Neural cell (in vitro differentiated cells): ENCODE results near the gene CLIP4. TPM values are rescaled to one million over a fixed set of nuclear protein-coding genes. Genes with fewer than 3 reads are reported as not detected.
A peak's percentile ranks its signal among the peaks of the same experiment; 100 is the strongest.

Experiments
- H2AFZ ChIP-seq: fragments of 200-600, 300-800 bp; sonication (generic), shearing (Covaris generic); 2 replicates; pipeline ENCODE4 v1.6.0; 2014; ENCODE audit warnings: low read depth, mild to moderate bottlenecking, antibody characterized with exemption, low read length, moderate library complexity
- H3F3A ChIP-seq: fragments of 200-600 bp; shearing (Covaris generic); 2 replicates; pipeline ENCODE4 v1.6.1; 2016; ENCODE audit warnings: mild to moderate bottlenecking, moderate library complexity, mixed read lengths, antibody characterized with exemption, low read length; ENCODE audit not compliant: insufficient read depth, poor library complexity, severe bottlenecking
- H3K27ac ChIP-seq: fragments of 200-600, 300-800 bp; sonication (generic), shearing (Covaris generic); 2 replicates; pipeline ENCODE4 v1.5.1; 2014; ENCODE audit warnings: mild to moderate bottlenecking, low read length, moderate library complexity
- H3K27me3 ChIP-seq: fragments of 300-800, 200-600 bp; sonication (generic), shearing (Covaris generic); 2 replicates; pipeline ENCODE4 v1.6.0; 2014; ENCODE audit warnings: mild to moderate bottlenecking, low read depth, low read length, moderate library complexity; ENCODE audit not compliant: insufficient read depth
- H3K36me3 ChIP-seq: fragments of 300-800, 200-600 bp; sonication (generic), shearing (Covaris generic); 2 replicates; pipeline ENCODE4 v1.5.1; 2014; ENCODE audit warnings: mild to moderate bottlenecking, antibody characterized with exemption, low read length, moderate library complexity; ENCODE audit not compliant: insufficient read depth
- H3K4me2 ChIP-seq: fragments of 300-800, 200-600 bp; sonication (generic), shearing (Covaris generic); 2 replicates; pipeline ENCODE4 v1.6.0; 2014; ENCODE audit warnings: mild to moderate bottlenecking, low read length
- H3K4me3 ChIP-seq: fragments of 300-800, 200-600 bp; sonication (generic), shearing (Covaris generic); 2 replicates; pipeline ENCODE4 v1.5.1; 2014; ENCODE audit warnings: mild to moderate bottlenecking, low read length, moderate library complexity
- H3K79me2 ChIP-seq: fragments of 200-600 bp; shearing (Covaris generic); replicated peaks from 2 replicates; pipeline ENCODE4 v1.6.0; 2014; ENCODE audit warnings: mild to moderate bottlenecking, low read length, moderate library complexity; ENCODE audit not compliant: insufficient read depth
- H3K9ac ChIP-seq: fragments of 300-800, 200-600 bp; sonication (generic), shearing (Covaris generic); 2 replicates; pipeline ENCODE4 v1.6.1; 2016; ENCODE audit warnings: mild to moderate bottlenecking, low read length, mixed read lengths
- H3K9me2 ChIP-seq: fragments of 200-600 bp; shearing (Covaris generic); 2 replicates; pipeline ENCODE4 v1.6.1; 2016; ENCODE audit warnings: mild to moderate bottlenecking, low read length, mixed read lengths; ENCODE audit not compliant: insufficient read depth
- H3K9me3 ChIP-seq: fragments of 200-600, 300-800 bp; sonication (generic), shearing (Covaris generic); 2 replicates; pipeline ENCODE4 v1.6.1; 2016; ENCODE audit warnings: mild to moderate bottlenecking, mixed run types, low read length, moderate library complexity, mixed read lengths
- H4K20me1 ChIP-seq: fragments of 200-600 bp; shearing (Covaris generic); 2 replicates; pipeline ENCODE4 v1.6.1; 2016; ENCODE audit warnings: mild to moderate bottlenecking, mixed run types; ENCODE audit not compliant: insufficient read depth
- EP300 ChIP-seq: fragments of 450-650 bp; conservative IDR thresholded peaks from 2 replicates; pipeline ENCODE4 v1.6.1; 2014; ENCODE audit warnings: antibody characterized with exemption, mild to moderate bottlenecking, moderate library complexity; ENCODE audit not compliant: poor library complexity, severe bottlenecking
- EZH2 ChIP-seq: fragments of 200-600, 300-800 bp; shearing (Covaris generic), sonication (generic); IDR thresholded peaks from 2 replicates; pipeline ENCODE4 v1.6.1; 2014; ENCODE audit warnings: antibody characterized with exemption, low read length, borderline replicate concordance, mild to moderate bottlenecking; ENCODE audit not compliant: insufficient read depth, poor library complexity, severe bottlenecking
- MXI1 ChIP-seq: fragments of 450-650 bp; conservative IDR thresholded peaks from 2 replicates; pipeline ENCODE4 v1.6.1; 2014; ENCODE audit warnings: antibody characterized with exemption, mild to moderate bottlenecking; ENCODE audit not compliant: poor library complexity, severe bottlenecking
- POLR2AphosphoS5 ChIP-seq: IDR thresholded peaks from 2 replicates; pipeline ENCODE4 v1.6.1; 2012
- RAD21 ChIP-seq: fragments of 450-650 bp; conservative IDR thresholded peaks from 2 replicates; pipeline ENCODE4 v1.6.1; 2014; ENCODE audit warnings: antibody characterized with exemption, mild to moderate bottlenecking, moderate library complexity
- REST ChIP-seq: IDR thresholded peaks from 2 replicates; pipeline ENCODE4 v1.6.1; 2012; ENCODE audit warnings: borderline replicate concordance
- SMC3 ChIP-seq: fragments of 450-650 bp; conservative IDR thresholded peaks from 2 replicates; pipeline ENCODE4 v1.6.1; 2014; ENCODE audit warnings: antibody characterized with exemption, mild to moderate bottlenecking, moderate library complexity; ENCODE audit not compliant: poor library complexity
- TAF1 ChIP-seq: IDR thresholded peaks from 2 replicates; pipeline ENCODE4 v1.6.1; 2012; ENCODE audit warnings: low read depth
- polyA plus RNA-seq: library from polyadenylated mRNA; depleted of rRNA; stranded (reverse); fragments of >200 nt; gene quantifications from 2 replicates; pipeline ENCODE4 v1.2.3, GENCODE V29; 2014
- TF ChIP-seq, protein P1 (sequence below): fragments of 450-650 bp; IDR thresholded peaks from 2 replicates; pipeline ENCODE4 v1.5.1; 2014; ENCODE audit warnings: antibody characterized with exemption, mild to moderate bottlenecking, moderate library complexity; ENCODE audit not compliant: poor library complexity, severe bottlenecking

The CLIP4 gene
- polyA plus RNA-seq, 1 donor from 2014 or later: 10.2 TPM

- H3K36me3 ChIP-seq: no peaks in the 10 kb centered on the region
- H3K9ac ChIP-seq: no peak overlapping the region
- no peaks in the 10 kb centered on the region for H3K27me3 ChIP-seq
- H3K9me2 ChIP-seq: no peaks in the 10 kb centered on the region
- no peaks in the 10 kb centered on the region for H3F3A ChIP-seq
- H3K79me2 ChIP-seq: no peaks in the 10 kb centered on the region
- H3K9me3 ChIP-seq: no peaks in the 10 kb centered on the region
- no peak overlapping the region for H2AFZ ChIP-seq
- peak overlapping the region; percentile 32 for H3K4me2 ChIP-seq
- H3K4me3 ChIP-seq: peak overlapping the region; percentile 30
- TF ChIP-seq REST: peak; percentile 99
- TF ChIP-seq EP300: no peak
- TF ChIP-seq POLR2AphosphoS5: peak; percentile 72
- no peak for TF ChIP-seq MXI1
- TF ChIP-seq TAF1: no peak
- peak overlapping the region; percentile 72 for H3K27ac ChIP-seq
- H4K20me1 ChIP-seq: no peaks in the 10 kb centered on the region
These were observed 76.6 kb downstream of the CLIP4 start for GRCh38 chr2:29191817-29192216.

DNA sequence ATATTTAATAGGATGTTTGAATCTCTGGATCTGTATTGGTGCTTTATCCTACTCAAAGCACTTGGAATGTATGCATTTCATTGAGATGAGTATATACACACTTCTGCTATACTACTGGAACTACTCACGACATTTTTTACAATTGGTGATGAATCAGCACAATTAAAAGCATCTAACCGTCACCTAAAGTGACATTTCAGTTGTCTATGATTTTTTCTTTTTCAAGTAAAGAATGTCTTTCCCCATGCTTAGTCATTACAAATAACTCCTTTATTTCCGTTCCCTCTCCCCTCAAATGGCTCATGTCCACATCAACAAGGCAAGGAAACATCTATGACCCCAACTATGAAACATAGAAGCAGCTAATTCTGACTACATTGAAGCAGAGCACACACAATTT is 77.3 kb downstream of the CLIP4 start:
- Histone ChIP-seq H3F3A (no peaks in the 10 kb centered on the region), H3K9me3 (no peaks in the 10 kb centered on the region), H3K27ac (peak overlapping the region; percentile 72), H3K27me3 (no peaks in the 10 kb centered on the region), H2AFZ (no peak overlapping the region), H3K4me2 (no peak overlapping the region), H3K9ac (no peak overlapping the region), H3K4me3 (peak overlapping the region; percentile 30), H3K36me3 (no peaks in the 10 kb centered on the region), H4K20me1 (no peaks in the 10 kb centered on the region), H3K9me2 (no peaks in the 10 kb centered on the region), H3K79me2 (no peaks in the 10 kb centered on the region)
- TF ChIP-seq EZH2: no peak
- no peak for TF ChIP-seq RAD21
- no peak for TF ChIP-seq MXI1
- TF ChIP-seq REST: no peak
- TF ChIP-seq SMC3: no peak
- no peak for TF ChIP-seq TAF1
- TF ChIP-seq, protein P1, sequence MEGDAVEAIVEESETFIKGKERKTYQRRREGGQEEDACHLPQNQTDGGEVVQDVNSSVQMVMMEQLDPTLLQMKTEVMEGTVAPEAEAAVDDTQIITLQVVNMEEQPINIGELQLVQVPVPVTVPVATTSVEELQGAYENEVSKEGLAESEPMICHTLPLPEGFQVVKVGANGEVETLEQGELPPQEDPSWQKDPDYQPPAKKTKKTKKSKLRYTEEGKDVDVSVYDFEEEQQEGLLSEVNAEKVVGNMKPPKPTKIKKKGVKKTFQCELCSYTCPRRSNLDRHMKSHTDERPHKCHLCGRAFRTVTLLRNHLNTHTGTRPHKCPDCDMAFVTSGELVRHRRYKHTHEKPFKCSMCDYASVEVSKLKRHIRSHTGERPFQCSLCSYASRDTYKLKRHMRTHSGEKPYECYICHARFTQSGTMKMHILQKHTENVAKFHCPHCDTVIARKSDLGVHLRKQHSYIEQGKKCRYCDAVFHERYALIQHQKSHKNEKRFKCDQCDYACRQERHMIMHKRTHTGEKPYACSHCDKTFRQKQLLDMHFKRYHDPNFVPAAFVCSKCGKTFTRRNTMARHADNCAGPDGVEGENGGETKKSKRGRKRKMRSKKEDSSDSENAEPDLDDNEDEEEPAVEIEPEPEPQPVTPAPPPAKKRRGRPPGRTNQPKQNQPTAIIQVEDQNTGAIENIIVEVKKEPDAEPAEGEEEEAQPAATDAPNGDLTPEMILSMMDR: no peak
- no peak for TF ChIP-seq EP300
- TF ChIP-seq POLR2AphosphoS5: no peak
